ENCODE data around the gene ABHD12.

DNA sequence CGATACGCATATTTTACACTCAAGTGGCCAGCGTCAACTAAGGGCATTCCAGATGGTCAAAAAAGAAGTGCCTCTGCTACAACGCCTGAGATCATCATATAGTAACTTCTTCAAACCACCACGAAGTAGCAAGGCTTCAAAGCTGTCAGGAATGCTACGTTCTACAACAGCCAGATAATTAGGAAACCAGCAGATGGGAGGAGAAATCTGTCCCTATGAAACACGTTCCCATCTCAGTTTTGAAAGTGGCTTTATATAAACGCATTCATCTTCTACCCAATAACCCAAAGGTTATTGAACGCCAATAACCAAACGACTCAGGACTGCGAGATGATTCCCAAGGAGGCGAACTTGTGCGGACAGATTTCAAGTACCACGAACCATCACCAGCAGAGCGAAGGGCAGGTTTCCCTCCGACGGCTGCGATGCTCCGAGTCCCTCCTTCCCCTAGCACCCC is 1.2 kb downstream of the ABHD12 start:
- TF ChIP-seq, protein P1, sequence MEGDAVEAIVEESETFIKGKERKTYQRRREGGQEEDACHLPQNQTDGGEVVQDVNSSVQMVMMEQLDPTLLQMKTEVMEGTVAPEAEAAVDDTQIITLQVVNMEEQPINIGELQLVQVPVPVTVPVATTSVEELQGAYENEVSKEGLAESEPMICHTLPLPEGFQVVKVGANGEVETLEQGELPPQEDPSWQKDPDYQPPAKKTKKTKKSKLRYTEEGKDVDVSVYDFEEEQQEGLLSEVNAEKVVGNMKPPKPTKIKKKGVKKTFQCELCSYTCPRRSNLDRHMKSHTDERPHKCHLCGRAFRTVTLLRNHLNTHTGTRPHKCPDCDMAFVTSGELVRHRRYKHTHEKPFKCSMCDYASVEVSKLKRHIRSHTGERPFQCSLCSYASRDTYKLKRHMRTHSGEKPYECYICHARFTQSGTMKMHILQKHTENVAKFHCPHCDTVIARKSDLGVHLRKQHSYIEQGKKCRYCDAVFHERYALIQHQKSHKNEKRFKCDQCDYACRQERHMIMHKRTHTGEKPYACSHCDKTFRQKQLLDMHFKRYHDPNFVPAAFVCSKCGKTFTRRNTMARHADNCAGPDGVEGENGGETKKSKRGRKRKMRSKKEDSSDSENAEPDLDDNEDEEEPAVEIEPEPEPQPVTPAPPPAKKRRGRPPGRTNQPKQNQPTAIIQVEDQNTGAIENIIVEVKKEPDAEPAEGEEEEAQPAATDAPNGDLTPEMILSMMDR (conservative IDR thresholded peaks at IDR 0.05) = no peak
- TF ChIP-seq EZH2 (IDR thresholded peaks at IDR 0.05; ENCODE audit: low read depth) = no peak

Data from PC-9 (cell line).